CD4-positive, alpha-beta memory T cell (primary cell): ENCODE measurements around the gene MGP. TPM values are rescaled to one million over a fixed set of nuclear protein-coding genes. Genes with fewer than 3 reads are reported as not detected.

Experiments used
- CTCF ChIA-PET: fragments of 350-600 bp; sonication (Branson Sonifier 250); formaldehyde crosslinking; loops from one replicate; lab custom pipeline; 2021; ENCODE audit warnings: inconsistent platforms; ENCODE audit not compliant: partially characterized antibody; lab: Charles Lee
- POLR2A ChIA-PET: fragments of 350-600 bp; sonication (Branson Sonifier 250); formaldehyde crosslinking; loops from one replicate; lab custom pipeline; 2021; ENCODE audit not compliant: partially characterized antibody; lab: Charles Lee
- DNase-seq, 5 donors: peaks; one replicate each; pipeline versions ENCODE4 v3.0.0 to v3.0.0-alpha.2; 2020 to 2022; ENCODE audit warnings: mixed read lengths in 1 of 5
- H3K27ac ChIP-seq: one replicate; pipeline ENCODE4 v1.7.0; 2013; ENCODE audit warnings: low read depth, low read length
- H3K27me3 ChIP-seq: 2 replicates; pipeline ENCODE4 v1.7.0; 2013; ENCODE audit warnings: mild to moderate bottlenecking, low read length, moderate library complexity; ENCODE audit not compliant: insufficient read depth
- H3K36me3 ChIP-seq: 2 replicates; pipeline ENCODE4 v1.7.0; 2013; ENCODE audit warnings: mild to moderate bottlenecking, low read length, moderate library complexity; ENCODE audit not compliant: insufficient read depth
- H3K4me1 ChIP-seq: 2 replicates; pipeline ENCODE4 v1.7.0; 2013; ENCODE audit warnings: mild to moderate bottlenecking, low read length, moderate library complexity; ENCODE audit not compliant: insufficient read depth
- H3K4me3 ChIP-seq, 2 donors: one replicate each; pipeline ENCODE4 v1.7.0; 2013; ENCODE audit warnings: low read length in 2 of 2, mild to moderate bottlenecking in 1 of 2
- H3K9me3 ChIP-seq, 2 donors: one replicate each; pipeline ENCODE4 v1.7.0; 2013; ENCODE audit warnings: low read length in 2 of 2, control low read depth in 1 of 2; ENCODE audit not compliant: control insufficient read depth in 1 of 2
- H3K27ac Mint-ChIP-seq, 7 donors: one replicate each; pipeline ENCODE4 v1.8.0; 2020 to 2021; ENCODE audit warnings: mixed read lengths in 7 of 7, mild to moderate bottlenecking in 6 of 7, inconsistent platforms in 3 of 7, moderate library complexity in 3 of 7
- H3K27me3 Mint-ChIP-seq, 2 donors: one replicate each; pipeline ENCODE4 v1.8.0; 2020 to 2021; ENCODE audit warnings: mixed read lengths in 2 of 2
- H3K36me3 Mint-ChIP-seq, 2 donors: one replicate each; pipeline ENCODE4 v1.8.0; 2020 to 2021; ENCODE audit warnings: mixed read lengths in 2 of 2, inconsistent platforms in 1 of 2, mild to moderate bottlenecking in 1 of 2
- H3K4me1 Mint-ChIP-seq, 4 donors: one replicate each; pipeline ENCODE4 v1.8.0; 2020 to 2021; ENCODE audit warnings: mixed read lengths in 4 of 4, mild to moderate bottlenecking in 1 of 4
- H3K4me3 Mint-ChIP-seq, 8 donors: one replicate each; pipeline ENCODE4 v1.8.0; 2020 to 2021; ENCODE audit warnings: mixed read lengths in 8 of 8, mild to moderate bottlenecking in 7 of 8, moderate library complexity in 6 of 8, inconsistent platforms in 3 of 8
- H3K9me3 Mint-ChIP-seq, 8 donors: one replicate each; pipeline ENCODE4 v1.8.0; 2020 to 2021; ENCODE audit warnings: mixed read lengths in 8 of 8, mild to moderate bottlenecking in 5 of 8, inconsistent platforms in 3 of 8, moderate library complexity in 1 of 8
- intact Hi-C: fragments of 100-400 bp; cut with micrococcal nuclease; formaldehyde crosslinking; loops from one replicate; pipeline ENCODE4 v1.15.1; 2023
- polyA plus RNA-seq, 2 donors: library from polyadenylated mRNA; unstranded; fragments of 300-500 nt; fragmentation: Illumina TruSeq; gene quantifications; one replicate each; pipeline ENCODE4 v1.2.3, GENCODE V29; 2021
- total RNA-seq, 2 experiments: library from RNA; stranded (reverse); gene quantifications; one replicate each; pipeline ENCODE4 v1.2.3, GENCODE V29; 2021

The MGP gene
- total and polyA plus RNA-seq, 4 experiments from 2014 or later, result 0.49 TPM; not detected in 3

GRCh38 chr12:14873440-14874185, 12.0 kb downstream of the MGP start:
- CTCF ChIA-PET, result interaction anchor here (0.6 to 1.4 kb wide), 5 partner anchors 11 to 916 kb away, joined by 3 to 5 read pairs (median 3); no protein-coding TSS in a partner anchor

GRCh38 chr12:14871886-14872285, 13.8 kb downstream of the MGP start:
- ChIA-PET POLR2A (no interaction called here), CTCF (no interaction called here)
- Mint-ChIP-seq H3K4me3 (no peak overlapping the region), H3K9me3 (peaks cover 2 to 11% (median 6%) of the 10 kb centered on the region in 8 donors), H3K4me1 (no peaks in the 10 kb centered on the region), H3K27me3 (peaks cover 10 to 14% of the 10 kb centered on the region in 2 donors), H3K36me3 (peaks cover 2 to 9% of the 10 kb centered on the region in 2 donors), H3K27ac (no peak overlapping the region)
- no peak for DNase-seq
- Histone ChIP-seq H3K9me3 (no peaks in the 10 kb centered on the region), H3K27me3 (no peaks in the 10 kb centered on the region), H3K4me1 (no peaks in the 10 kb centered on the region), H3K36me3 (no peaks in the 10 kb centered on the region), H3K4me3 (no peak overlapping the region), H3K27ac (no peak overlapping the region)
- intact Hi-C loops, result loop anchor here (2.0 kb wide), 1 partner anchor 19 kb away; no protein-coding TSS in a partner anchor

More at GRCh38 chr12:14873440-14874185, 12.0 kb downstream of the MGP start:
- Histone ChIP-seq H3K27me3 (no peaks in the 10 kb centered on the region), H3K4me3 (no peak overlapping the region), H3K9me3 (no peaks in the 10 kb centered on the region), H3K4me1 (no peaks in the 10 kb centered on the region), H3K27ac (no peak overlapping the region), H3K36me3 (no peaks in the 10 kb centered on the region)
- Mint-ChIP-seq H3K9me3 (no peaks in the 10 kb centered on the region), H3K27ac (no peak overlapping the region), H3K4me1 (no peaks in the 10 kb centered on the region), H3K4me3 (no peak overlapping the region), H3K36me3 (peaks cover 0 to 5% of the 10 kb centered on the region in 2 donors), H3K27me3 (peaks cover 6 to 9% of the 10 kb centered on the region in 2 donors)
- intact Hi-C loops, result no loop called here
- no peak for DNase-seq
- POLR2A ChIA-PET, result interaction anchor here (0.7 to 1.1 kb wide), 2 partner anchors 103 to 176 kb away, joined by 3 to 4 read pairs; a partner anchor contains a TSS

- intact Hi-C loops, result loop anchor here (2.0 kb wide), 1 partner anchor 20 kb away; no protein-coding TSS in a partner anchor
- POLR2A ChIA-PET, result interaction anchor here (0.6 kb wide), 1 partner anchor 77 kb away, joined by 4 read pairs; no protein-coding TSS in a partner anchor
Measured at GRCh38 chr12:14871247-14871646, 14.4 kb downstream of the MGP start.

GRCh38 chr12:14868916-14869506, 16.6 kb downstream of the MGP start:
- Mint-ChIP-seq H3K4me1 (no peaks in the 10 kb centered on the region), H3K27ac (no peak overlapping the region), H3K36me3 (peaks cover 2 to 9% of the 10 kb centered on the region in 2 donors), H3K9me3 (peaks cover 2 to 27% (median 11%) of the 10 kb centered on the region in 8 donors), H3K4me3 (no peak overlapping the region), H3K27me3 (peaks cover 10 to 16% of the 10 kb centered on the region in 2 donors)
- intact Hi-C loops, result no loop called here
- POLR2A ChIA-PET, result no interaction called here
- H3K9me3 ChIP-seq, result no peaks in the 10 kb centered on the region
- H3K4me1 ChIP-seq, result no peaks in the 10 kb centered on the region
- H3K36me3 ChIP-seq, result no peaks in the 10 kb centered on the region
- no peak overlapping the region for H3K27ac ChIP-seq
- no peaks in the 10 kb centered on the region for H3K27me3 ChIP-seq
- no peak for DNase-seq
- CTCF ChIA-PET, result interaction anchor here (0.6 to 1.1 kb wide), 3 partner anchors 14 to 776 kb away, joined by 3 read pairs; no protein-coding TSS in a partner anchor
- H3K4me3 ChIP-seq, result no peak overlapping the region

More at GRCh38 chr12:14871247-14871646, 14.4 kb downstream of the MGP start:
- CTCF ChIA-PET, result no interaction called here
- peaks cover 10 to 14% of the 10 kb centered on the region in 2 donors for H3K27me3 Mint-ChIP-seq
- Histone ChIP-seq H3K27me3 (no peaks in the 10 kb centered on the region), H3K36me3 (no peaks in the 10 kb centered on the region), H3K4me3 (no peak overlapping the region), H3K9me3 (no peaks in the 10 kb centered on the region), H3K27ac (no peak overlapping the region), H3K4me1 (no peaks in the 10 kb centered on the region)
- H3K27ac Mint-ChIP-seq, result no peak overlapping the region
- H3K4me1 Mint-ChIP-seq, result no peaks in the 10 kb centered on the region
- no peak overlapping the region for H3K4me3 Mint-ChIP-seq
- peaks cover 2 to 11% (median 8%) of the 10 kb centered on the region in 8 donors for H3K9me3 Mint-ChIP-seq
- DNase-seq, result no peak
- peaks cover 2 to 9% of the 10 kb centered on the region in 2 donors for H3K36me3 Mint-ChIP-seq

GRCh38 chr12:14860490-14860889, 25.2 kb downstream of the MGP start:
- no peaks in the 10 kb centered on the region for H3K36me3 ChIP-seq
- peaks cover 0 to 59% (median 35%) of the 10 kb centered on the region in 8 donors for H3K9me3 Mint-ChIP-seq
- no peaks in the 10 kb centered on the region for H3K9me3 ChIP-seq
- ChIA-PET POLR2A (interaction anchor here (0.8 kb wide), 1 partner anchor 69 kb away, joined by 4 read pairs; no protein-coding TSS in a partner anchor), CTCF (no interaction called here)
- peaks cover 3 to 6% of the 10 kb centered on the region in 2 donors for H3K36me3 Mint-ChIP-seq
- no peak overlapping the region for H3K4me3 ChIP-seq
- H3K27me3 Mint-ChIP-seq, result no peaks in the 10 kb centered on the region
- no peak overlapping the region for H3K27ac Mint-ChIP-seq
- no peaks in the 10 kb centered on the region for H3K4me1 Mint-ChIP-seq
- H3K4me1 ChIP-seq, result no peaks in the 10 kb centered on the region
- no peak overlapping the region for H3K27ac ChIP-seq
- no peak overlapping the region for H3K4me3 Mint-ChIP-seq
- intact Hi-C loops, result no loop called here
- H3K27me3 ChIP-seq, result no peaks in the 10 kb centered on the region
- no peak for DNase-seq

- CTCF ChIA-PET, result interaction anchor here (1.0 kb wide), 1 partner anchor 10 kb away, joined by 3 read pairs; no protein-coding TSS in a partner anchor
- DNase-seq, result no peak
- Mint-ChIP-seq H3K4me3 (no peak overlapping the region), H3K4me1 (no peaks in the 10 kb centered on the region), H3K27ac (no peak overlapping the region), H3K9me3 (peaks cover 0 to 56% (median 26%) of the 10 kb centered on the region in 8 donors), H3K27me3 (no peaks in the 10 kb centered on the region), H3K36me3 (peaks cover 3 to 6% of the 10 kb centered on the region in 2 donors)
- Histone ChIP-seq H3K27me3 (no peaks in the 10 kb centered on the region), H3K4me3 (no peak overlapping the region), H3K4me1 (no peaks in the 10 kb centered on the region), H3K36me3 (no peaks in the 10 kb centered on the region), H3K9me3 (no peaks in the 10 kb centered on the region), H3K27ac (no peak overlapping the region)
- POLR2A ChIA-PET, result no interaction called here
- intact Hi-C loops, result no loop called here
Measured at GRCh38 chr12:14858513-14858912, 27.1 kb downstream of the MGP start.
